Measurements from ENCODE around the gene MANBA.

Gene MANBA

DNA sequence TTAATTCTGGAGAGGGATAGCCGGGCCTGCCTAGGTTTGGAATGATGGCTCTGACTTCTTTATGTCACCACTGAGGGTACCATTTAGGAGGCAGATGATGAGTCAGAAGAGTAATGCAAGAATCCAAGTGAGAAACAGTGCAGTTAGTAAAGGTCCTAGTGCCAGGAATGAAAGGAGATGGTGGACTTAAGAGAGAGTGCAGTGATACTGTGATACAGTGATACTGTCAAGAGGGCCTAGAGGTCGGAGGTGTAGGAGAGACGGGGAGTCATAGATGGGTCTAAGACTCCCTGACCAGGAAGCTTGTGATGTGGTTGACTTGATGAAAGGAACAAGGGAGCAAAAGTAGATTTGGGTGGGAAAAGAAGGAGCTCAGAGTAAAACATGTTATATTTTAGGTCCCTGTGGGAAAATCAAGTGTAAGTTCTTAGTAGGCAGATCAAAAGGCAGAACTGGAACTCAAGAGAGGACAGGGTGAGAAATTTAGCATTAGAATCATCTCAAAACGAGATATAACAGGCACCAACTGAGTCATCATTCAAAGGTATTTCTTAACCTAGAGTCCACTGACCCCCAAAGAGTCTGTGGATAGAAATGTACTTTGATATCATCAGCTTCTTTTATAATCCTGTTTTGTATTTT, 174.6 kb downstream of the MANBA start:
- DNase-seq, result no peak

DNA sequence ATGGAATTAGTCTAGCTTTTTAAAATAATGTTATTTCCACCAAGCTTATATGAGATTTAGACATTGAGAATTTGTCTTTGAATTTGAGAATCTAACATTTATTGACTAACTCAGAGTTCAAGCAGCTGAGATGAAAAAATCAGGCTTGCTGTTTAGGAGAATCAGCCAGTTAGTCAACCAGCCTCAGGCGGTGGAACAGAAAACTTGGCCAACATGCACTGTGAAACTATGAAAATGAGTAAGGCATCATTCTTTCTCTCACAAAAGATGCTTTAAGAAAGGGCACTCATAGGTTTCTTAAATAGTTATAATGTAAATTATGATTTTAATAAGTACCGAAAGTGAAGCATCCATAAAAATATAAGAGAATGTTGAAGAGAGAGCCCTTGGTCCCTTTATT, 175.4 kb downstream of the MANBA start:
- DNase-seq, result no peak

DNA sequence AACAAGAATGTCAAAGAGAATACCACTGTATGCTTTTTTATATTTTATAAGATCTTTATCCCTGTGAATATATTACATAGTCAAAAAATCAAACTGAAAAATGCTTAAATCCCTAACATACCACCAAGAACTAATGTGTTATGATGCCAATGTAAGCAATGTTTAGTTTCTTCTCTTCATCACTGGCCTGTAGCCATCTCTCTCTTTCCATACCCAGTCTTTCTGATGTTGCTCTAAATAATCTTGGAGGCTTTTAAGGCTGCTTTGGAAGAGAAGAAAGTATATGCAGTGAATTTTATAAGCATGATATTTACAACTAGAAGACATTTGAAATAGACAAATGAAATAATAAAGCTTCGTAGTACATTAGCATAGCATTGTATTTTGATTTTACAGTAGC, 176.7 kb downstream of the MANBA start:
- DNase-seq, result no peak

All from suppressor macrophage (primary cell).